ENCODE data around the gene RRBP1.

RRBP1 gene

GRCh38 chr20:17634661-17635331 lies 47.2 kb downstream of the RRBP1 start:
- no peak for DNase-seq (ENCODE audit: low read depth in 2 of 2)

- DNase-seq (ENCODE audit: low read depth in 2 of 2), result no peak
Observed at GRCh38 chr20:17633850-17634500, 48.1 kb downstream of the RRBP1 start.

- DNase-seq (ENCODE audit: low read depth in 2 of 2), result no peak
Observed at GRCh38 chr20:17633221-17633849, 48.7 kb downstream of the RRBP1 start.

- DNase-seq (ENCODE audit: low read depth in 2 of 2), result no peak
Observed at GRCh38 chr20:17631576-17632319, 50.3 kb downstream of the RRBP1 start.

GRCh38 chr20:17630806-17631195 lies 51.2 kb downstream of the RRBP1 start:
- DNase-seq (ENCODE audit: low read depth in 2 of 2), result no peak

- DNase-seq (ENCODE audit: low read depth in 2 of 2), result no peak
Observed at GRCh38 chr20:17630151-17630805, 51.8 kb downstream of the RRBP1 start.

- no peak for DNase-seq (ENCODE audit: low read depth in 2 of 2)
Observed at GRCh38 chr20:17629678-17630089, 52.4 kb downstream of the RRBP1 start.

GRCh38 chr20:17629025-17629424 lies 53.0 kb downstream of the RRBP1 start:
- DNase-seq (ENCODE audit: low read depth in 2 of 2), result no peak

- no peak for DNase-seq (ENCODE audit: low read depth in 2 of 2)
Observed at GRCh38 chr20:17628101-17628841, 53.8 kb downstream of the RRBP1 start.

- DNase-seq (ENCODE audit: low read depth in 2 of 2), result no peak
Observed at GRCh38 chr20:17627101-17627955, 54.7 kb downstream of the RRBP1 start.

- DNase-seq (ENCODE audit: low read depth in 2 of 2), result no peak
Observed at GRCh38 chr20:17626217-17627007, 55.6 kb downstream of the RRBP1 start.

- DNase-seq (ENCODE audit: low read depth in 2 of 2), result no peak
Observed at GRCh38 chr20:17625246-17626051, 56.6 kb downstream of the RRBP1 start.

GRCh38 chr20:17624551-17625245 lies 57.3 kb downstream of the RRBP1 start:
- no peak for DNase-seq (ENCODE audit: low read depth in 2 of 2)

GRCh38 chr20:17624070-17624469 lies 58.0 kb downstream of the RRBP1 start:
- no peak for DNase-seq (ENCODE audit: low read depth in 2 of 2)

GRCh38 chr20:17622851-17623508 lies 59.1 kb downstream of the RRBP1 start:
- DNase-seq (ENCODE audit: low read depth in 2 of 2), result no peak

- no peak for DNase-seq (ENCODE audit: low read depth in 2 of 2)
Observed at GRCh38 chr20:17622086-17622850, 59.8 kb downstream of the RRBP1 start.
